Measurements from ENCODE around the gene ALCAM.

The ALCAM gene

GRCh38 chr3:105527949-105528348 lies 161.2 kb downstream of the ALCAM start:
- no peak for DNase-seq (ENCODE audit: low spot score)

- no peak for DNase-seq (ENCODE audit: low spot score)
Measured at GRCh38 chr3:105528955-105529354, 162.2 kb downstream of the ALCAM start.

DNA sequence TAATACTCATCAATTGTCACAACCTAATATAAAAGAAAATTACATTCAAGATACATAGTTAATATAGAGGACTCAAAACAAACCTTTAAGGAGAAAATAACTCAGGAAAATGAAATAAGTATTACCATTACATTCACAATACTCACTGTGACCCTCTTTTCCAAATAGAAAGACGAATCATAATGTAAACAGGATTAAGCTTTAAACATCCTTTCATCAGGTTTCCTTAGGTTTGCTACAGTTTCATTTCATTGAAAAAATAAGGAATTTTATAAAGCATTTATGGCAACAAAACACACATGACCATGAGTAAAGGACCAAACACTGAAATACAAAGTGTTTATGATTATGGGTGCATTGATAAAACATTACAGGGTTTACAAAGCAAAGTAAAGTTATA lies 162.7 kb downstream of the ALCAM start:
- no peak for DNase-seq (ENCODE audit: low spot score)

- no peak for DNase-seq (ENCODE audit: low spot score)
Measured at GRCh38 chr3:105532251-105532650, 165.5 kb downstream of the ALCAM start.

GRCh38 chr3:105533960-105534359 lies 167.3 kb downstream of the ALCAM start:
- DNase-seq (ENCODE audit: low spot score) = no peak

DNA sequence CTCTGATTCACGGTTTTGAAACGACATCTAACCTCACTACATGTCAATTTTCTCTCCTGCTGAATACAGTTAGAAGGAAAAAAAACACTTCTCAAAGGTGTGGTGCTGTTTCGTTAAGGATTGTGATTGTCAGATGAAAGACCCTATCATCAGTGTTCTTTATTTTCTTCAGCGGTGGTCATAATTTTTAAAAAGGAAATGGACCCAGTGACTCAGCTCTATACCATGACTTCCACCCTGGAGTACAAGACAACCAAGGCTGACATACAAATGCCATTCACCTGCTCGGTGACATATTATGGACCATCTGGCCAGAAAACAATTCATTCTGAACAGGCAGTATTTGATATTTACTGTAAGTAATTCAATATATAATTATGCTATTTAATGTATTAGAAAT lies 167.8 kb downstream of the ALCAM start:
- no peak for DNase-seq (ENCODE audit: low spot score)

GRCh38 chr3:105537371-105538080 lies 170.8 kb downstream of the ALCAM start:
- DNase-seq (ENCODE audit: low spot score) = peak; percentile 9

DNA sequence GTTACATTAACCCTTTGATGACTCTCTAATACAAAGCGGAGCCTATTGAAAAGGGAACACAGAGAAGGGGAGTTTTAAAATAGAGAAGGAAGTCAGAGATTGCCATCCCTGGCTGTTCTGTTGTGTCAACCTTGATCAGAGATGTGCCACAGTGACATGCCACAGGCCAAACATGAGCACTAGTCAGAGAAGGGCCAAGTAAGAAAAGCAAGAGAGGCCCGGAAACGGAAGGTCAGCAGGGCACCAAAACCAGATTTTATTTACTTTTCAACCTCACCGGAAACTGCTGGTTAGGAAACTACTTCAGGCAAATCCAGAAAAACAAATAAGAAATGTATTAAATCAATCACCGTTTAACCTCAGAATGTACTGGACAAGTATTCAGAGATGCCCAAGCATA lies 171.8 kb downstream of the ALCAM start:
- no peak for DNase-seq (ENCODE audit: low spot score)

- no peak for DNase-seq (ENCODE audit: low spot score)
Measured at GRCh38 chr3:105539897-105540296, 173.2 kb downstream of the ALCAM start.

DNA sequence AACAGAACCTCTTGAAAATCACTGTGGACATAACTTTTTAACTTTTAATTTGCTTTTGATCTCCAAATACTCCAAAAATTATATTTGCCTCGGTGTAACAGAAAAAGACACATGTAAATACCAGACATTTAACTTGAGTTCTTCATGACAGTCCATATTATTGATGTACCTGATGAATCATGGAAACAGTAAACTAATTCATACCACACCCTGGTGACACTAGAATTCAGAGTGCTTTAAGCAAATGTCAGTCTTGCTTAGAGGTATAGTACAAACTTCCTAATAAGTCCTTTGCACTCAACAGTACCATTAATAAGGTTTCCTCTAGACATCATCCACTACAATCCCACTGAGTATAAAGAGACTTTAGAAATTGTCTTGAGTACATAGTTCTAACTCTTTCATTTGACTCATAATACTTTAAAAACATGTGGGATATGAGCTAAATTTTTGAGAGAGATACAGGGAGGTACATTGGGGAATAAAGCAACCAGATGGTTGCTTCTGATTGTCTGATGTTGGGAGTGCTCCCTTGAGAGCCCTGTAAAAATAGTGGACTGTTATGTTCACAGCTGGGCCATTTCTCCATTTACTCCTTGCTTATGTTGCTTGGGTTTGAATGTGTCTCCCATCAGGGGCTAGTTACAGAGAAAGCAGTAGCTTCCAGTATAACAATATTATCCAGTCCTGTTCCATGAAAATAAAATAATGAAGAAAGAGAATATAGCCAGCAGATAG lies 175.7 kb downstream of the ALCAM start:
- DNase-seq (ENCODE audit: low spot score) = no peak

- DNase-seq (ENCODE audit: low spot score) = no peak
Measured at GRCh38 chr3:105545051-105545450, 178.3 kb downstream of the ALCAM start.

- peak; percentile 23 for DNase-seq (ENCODE audit: low spot score)
Measured at GRCh38 chr3:105553851-105554250, 187.1 kb downstream of the ALCAM start.

DNA sequence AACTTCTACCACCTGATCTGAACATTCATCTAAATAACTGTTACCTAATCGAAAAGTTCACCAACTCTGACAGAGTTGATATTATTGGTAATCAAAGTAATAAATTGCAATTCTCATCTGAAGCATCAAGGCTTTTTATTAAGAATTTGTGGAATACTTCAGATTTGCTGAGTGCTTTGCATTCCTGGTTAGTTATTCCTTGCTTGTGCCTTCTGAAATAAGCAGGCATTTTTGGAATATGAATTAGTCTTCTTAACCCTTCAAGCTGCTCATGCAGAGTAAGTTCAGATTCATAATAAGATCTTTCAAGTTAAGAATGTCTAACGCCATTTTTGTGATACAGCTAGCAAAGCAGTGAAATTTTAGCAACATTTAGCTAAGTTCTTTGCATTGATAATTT lies 188.5 kb downstream of the ALCAM start:
- DNase-seq (ENCODE audit: low spot score) = peak; percentile 18

- DNase-seq (ENCODE audit: low spot score) = no peak
Measured at GRCh38 chr3:105559856-105560255, 193.1 kb downstream of the ALCAM start.

- DNase-seq (ENCODE audit: low spot score) = no peak
Measured at GRCh38 chr3:105561876-105562275, 195.2 kb downstream of the ALCAM start.

GRCh38 chr3:105564546-105565288 lies 198.0 kb downstream of the ALCAM start:
- no peak for DNase-seq (ENCODE audit: low spot score)

DNA sequence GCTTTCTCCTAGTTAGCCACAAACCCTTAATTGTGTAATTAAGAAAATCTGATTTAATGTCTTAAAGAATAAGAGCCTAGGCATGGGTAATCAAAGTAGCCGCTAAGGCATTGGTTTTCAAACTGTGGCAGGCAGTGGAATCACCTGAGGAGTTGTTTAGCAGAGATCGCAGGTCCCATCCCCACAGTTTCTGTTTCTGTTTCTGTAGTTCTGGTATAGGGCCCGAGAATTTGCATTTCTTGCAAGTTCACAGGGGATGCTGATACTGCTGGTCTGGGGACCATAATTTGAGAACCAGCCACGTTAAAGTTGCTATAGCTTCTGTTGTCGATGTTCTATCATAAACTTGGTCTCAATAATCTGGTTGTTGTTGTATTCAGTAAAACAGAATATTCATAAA lies 204.3 kb downstream of the ALCAM start:
- no peak for DNase-seq (ENCODE audit: low spot score)

DNA sequence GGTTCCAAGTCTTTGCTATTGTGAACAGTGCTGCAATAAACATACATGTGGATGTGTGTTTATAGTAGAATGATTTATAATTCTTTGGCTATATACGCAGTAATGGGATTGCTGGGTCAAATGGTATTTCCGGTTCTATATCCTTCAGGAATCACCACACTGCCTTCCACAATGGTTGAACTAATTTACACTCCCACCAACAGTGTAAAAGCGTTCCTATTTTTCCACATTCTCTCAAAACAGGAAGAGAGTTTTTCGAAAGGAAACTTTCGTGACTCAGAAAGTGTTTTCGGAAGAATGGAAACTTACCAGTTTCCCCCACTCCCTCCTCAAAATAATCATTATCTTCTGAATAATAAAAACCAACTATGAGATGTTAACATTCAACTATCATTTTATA lies 205.8 kb downstream of the ALCAM start:
- no peak for DNase-seq (ENCODE audit: low spot score)

- DNase-seq (ENCODE audit: low spot score) = peak; percentile 38
Measured at GRCh38 chr3:105579439-105579838, 212.7 kb downstream of the ALCAM start.

DNA sequence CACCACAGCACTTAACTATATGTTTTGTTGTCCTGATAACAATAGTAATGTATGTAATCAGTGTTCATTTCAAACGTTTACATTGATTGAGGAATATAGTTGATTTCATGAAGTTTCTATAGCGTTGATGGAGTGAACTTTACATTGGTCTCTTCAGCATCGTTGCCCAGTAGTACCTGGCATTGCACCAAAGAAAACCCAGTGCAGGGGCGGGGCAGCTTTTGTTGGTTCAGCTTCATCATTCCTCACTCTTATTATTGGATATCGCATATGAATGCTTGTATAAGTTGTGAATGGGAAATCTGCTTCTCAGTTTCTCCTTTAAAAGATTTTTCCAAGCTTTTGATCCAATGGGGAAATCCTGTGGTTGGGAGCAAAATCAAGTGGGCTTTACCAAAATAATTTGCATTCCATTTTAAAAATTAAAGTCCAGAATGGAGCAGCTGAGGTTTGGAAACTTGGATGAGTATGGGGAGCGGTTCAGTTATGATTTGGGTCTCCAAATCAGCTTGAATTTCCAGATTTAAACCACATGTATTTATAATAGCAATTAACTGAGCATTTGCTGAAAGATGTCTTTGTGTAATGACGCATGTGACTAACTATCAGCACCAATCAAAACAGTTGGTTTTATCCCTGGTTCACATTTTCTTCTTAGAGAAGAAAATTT lies 213.7 kb downstream of the ALCAM start:
- peak; percentile 49 for DNase-seq (ENCODE audit: low spot score)

GRCh38 chr3:105582015-105582414 lies 215.3 kb downstream of the ALCAM start:
- DNase-seq (ENCODE audit: low spot score) = no peak

- DNase-seq (ENCODE audit: low spot score) = no peak
Measured at GRCh38 chr3:105584003-105584790, 217.5 kb downstream of the ALCAM start.

Data from AG20443 (cell line).